ENCODE measurements around the gene BICD1.

- TF ChIP-seq GATA3 (IDR thresholded peaks at IDR 0.05; ENCODE audit: low read depth, low read length) (no peak), GATA2 (IDR thresholded peaks at IDR 0.05; ENCODE audit: low read depth, low read length) (no peak)
Observed at GRCh38 chr12:32136404-32136803, 29.8 kb downstream of the BICD1 start.
